RWPE1 (cell line): Measurements from ENCODE around the gene DGKI.

ENCODE experiments used
- CTCF ChIA-PET: fragments of 350-600 bp; sonication (Branson Sonifier 250); formaldehyde crosslinking; extraction: SDS; loops from one replicate; lab custom pipeline; 2021; lab: Yijun Ruan, JAX
- POLR2A ChIA-PET: fragments of 400-600 bp; formaldehyde crosslinking; extraction: SDS; loops from one replicate; lab custom pipeline; 2020; ENCODE audit warnings: antibody characterized with exemption; ENCODE audit not compliant: low non-redundant PET; lab: Yijun Ruan, JAX
- DNase-seq: peaks from one replicate; pipeline ENCODE4 v3.0.0; 2012; ENCODE audit warnings: low spot score
- H3K27ac ChIP-seq: fragments of 450-650 bp; 2 replicates; pipeline ENCODE4 v1.5.1; 2017
- CTCF ChIP-seq: fragments of 450-650 bp; conservative IDR thresholded peaks from 2 replicates; pipeline ENCODE4 v1.5.1; 2017; ENCODE audit warnings: low read depth, mild to moderate bottlenecking

The DGKI gene

GRCh38 chr7:137381045-137381444 is 465.7 kb downstream of the DGKI start:
- CTCF ChIA-PET, result no interaction called here
- DNase-seq, result no peak
- TF ChIP-seq CTCF, result no peak
- no peak overlapping the region for H3K27ac ChIP-seq
- POLR2A ChIA-PET, result no interaction called here

GRCh38 chr7:137373507-137373906 is 473.3 kb downstream of the DGKI start:
- ChIA-PET CTCF (no interaction called here), POLR2A (no interaction called here)
- no peak for DNase-seq
- no peak for TF ChIP-seq CTCF
- no peak overlapping the region for H3K27ac ChIP-seq

- no peak overlapping the region for H3K27ac ChIP-seq
- DNase-seq, result no peak
- no peak for TF ChIP-seq CTCF
- ChIA-PET CTCF (no interaction called here), POLR2A (no interaction called here)
Observed at GRCh38 chr7:137371616-137372015, 475.2 kb downstream of the DGKI start.

GRCh38 chr7:137366995-137367394 is 479.8 kb downstream of the DGKI start:
- no peak overlapping the region for H3K27ac ChIP-seq
- POLR2A ChIA-PET, result no interaction called here
- CTCF ChIA-PET, result interaction anchor here (0.6 kb wide), 1 partner anchor 557 kb away, joined by 4 read pairs; no protein-coding TSS in a partner anchor
- no peak for DNase-seq
- no peak for TF ChIP-seq CTCF

- ChIA-PET POLR2A (no interaction called here), CTCF (no interaction called here)
- no peak overlapping the region for H3K27ac ChIP-seq
- TF ChIP-seq CTCF, result no peak
- DNase-seq, result no peak
Observed at GRCh38 chr7:137363683-137364082, 483.1 kb downstream of the DGKI start.

- no peak overlapping the region for H3K27ac ChIP-seq
- TF ChIP-seq CTCF, result no peak
- DNase-seq, result no peak
- ChIA-PET POLR2A (no interaction called here), CTCF (no interaction called here)
Observed at GRCh38 chr7:137360087-137360679, 486.6 kb downstream of the DGKI start.
